NCI-H226 (cell line): ENCODE results near the gene WRAP73.
A peak's percentile ranks its signal among the peaks of the same experiment; 100 is the strongest.

Source experiments
- DNase-seq: peaks from one replicate; pipeline ENCODE4 v3.0.0-alpha.2; 2015

Gene WRAP73

GRCh38 chr1:3609769-3610526, 40.0 kb downstream of the WRAP73 start:
- no peak for DNase-seq

GRCh38 chr1:3609016-3609768, 40.7 kb downstream of the WRAP73 start:
- no peak for DNase-seq

DNA sequence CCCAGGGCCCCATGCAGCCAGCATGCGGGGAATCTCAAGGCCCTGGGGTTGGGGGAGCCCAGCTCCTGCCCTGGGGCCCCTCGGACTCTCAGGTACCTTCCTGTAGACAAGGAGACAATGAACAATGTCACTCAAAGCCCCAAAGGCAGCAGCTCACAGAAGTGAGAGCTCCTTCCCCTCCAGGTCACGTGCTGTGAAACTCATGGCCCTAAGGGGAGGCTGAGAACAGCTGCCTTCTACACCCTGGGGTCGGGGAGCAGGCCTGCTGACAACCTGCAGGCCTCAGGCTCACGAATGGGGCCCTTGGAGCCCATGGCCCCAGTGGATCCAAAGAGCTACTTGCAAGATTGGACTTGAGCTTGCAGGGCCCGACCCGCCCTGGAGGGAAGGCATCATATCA, 41.7 kb downstream of the WRAP73 start:
- DNase-seq, result no peak

- DNase-seq, result no peak
Measured at GRCh38 chr1:3607703-3608065, 42.2 kb downstream of the WRAP73 start.

DNA sequence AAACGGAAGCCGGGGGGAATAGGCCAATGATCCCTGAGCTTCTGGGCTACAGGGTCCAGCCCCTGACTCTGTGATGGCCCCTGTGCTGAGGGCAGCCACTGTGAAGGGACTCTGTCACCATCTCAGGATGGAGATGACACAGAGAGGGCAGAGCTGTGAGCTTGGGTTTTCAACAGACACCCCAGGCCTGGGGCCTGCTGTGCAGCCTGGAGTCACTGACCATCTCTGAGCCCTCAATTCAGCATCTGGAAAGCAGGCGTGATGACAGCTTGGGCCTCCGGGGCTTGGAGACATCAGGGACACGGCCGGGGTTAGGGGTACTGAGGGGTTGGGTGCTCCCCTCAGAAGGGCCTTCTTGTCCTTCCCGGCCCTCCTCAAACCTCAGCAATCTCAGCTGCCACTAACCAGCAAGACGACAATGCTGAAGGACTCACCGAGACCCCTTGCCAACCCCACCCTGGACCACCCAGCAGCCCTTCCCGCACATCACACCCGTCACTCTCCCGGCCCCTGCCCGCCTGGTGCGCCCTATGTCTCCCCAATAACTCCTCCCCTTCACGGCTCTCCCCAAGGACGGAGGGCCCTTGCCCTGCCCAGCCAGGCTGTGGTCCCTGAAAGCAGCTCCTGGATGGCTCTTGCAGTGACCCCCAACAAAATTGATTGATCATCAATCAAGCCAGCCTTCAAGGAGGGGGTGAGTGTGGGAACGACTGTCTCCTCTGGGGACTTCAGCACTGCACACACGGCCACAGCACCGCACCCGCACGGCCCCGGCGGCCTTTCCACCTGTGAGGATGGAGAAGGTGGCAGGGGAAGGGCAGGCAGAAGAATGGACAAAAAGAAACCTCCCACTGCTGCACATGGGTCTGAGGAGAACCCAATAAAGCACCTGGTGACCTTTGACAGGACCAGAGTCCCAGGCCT, 42.9 kb downstream of the WRAP73 start:
- no peak for DNase-seq

- no peak for DNase-seq
Measured at GRCh38 chr1:3604997-3605823, 44.7 kb downstream of the WRAP73 start.

DNA sequence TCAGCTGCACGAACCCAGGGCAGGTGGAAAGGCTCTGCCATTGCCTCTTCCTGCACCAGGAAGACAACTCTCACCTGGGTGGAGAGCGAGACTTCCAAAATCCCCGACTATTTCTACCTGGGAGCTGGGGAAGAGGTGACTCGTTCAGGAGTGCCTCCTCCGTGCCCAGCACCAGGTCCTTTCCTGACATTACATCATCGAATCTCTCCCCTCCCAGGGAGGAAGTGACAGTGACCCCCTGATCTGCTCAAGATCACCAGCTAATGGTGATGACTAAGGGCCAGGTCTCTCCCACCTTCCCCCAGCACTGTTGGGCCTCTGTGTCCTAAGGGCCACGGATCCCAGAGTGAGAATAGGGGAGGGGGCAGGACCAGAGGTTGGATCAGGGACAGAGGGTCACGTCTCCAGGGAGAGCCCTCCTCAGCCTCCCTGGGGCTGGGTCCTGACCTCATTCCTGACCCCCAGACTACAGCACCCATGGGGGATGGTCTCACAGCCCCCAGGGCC, 45.4 kb downstream of the WRAP73 start:
- no peak for DNase-seq

DNA sequence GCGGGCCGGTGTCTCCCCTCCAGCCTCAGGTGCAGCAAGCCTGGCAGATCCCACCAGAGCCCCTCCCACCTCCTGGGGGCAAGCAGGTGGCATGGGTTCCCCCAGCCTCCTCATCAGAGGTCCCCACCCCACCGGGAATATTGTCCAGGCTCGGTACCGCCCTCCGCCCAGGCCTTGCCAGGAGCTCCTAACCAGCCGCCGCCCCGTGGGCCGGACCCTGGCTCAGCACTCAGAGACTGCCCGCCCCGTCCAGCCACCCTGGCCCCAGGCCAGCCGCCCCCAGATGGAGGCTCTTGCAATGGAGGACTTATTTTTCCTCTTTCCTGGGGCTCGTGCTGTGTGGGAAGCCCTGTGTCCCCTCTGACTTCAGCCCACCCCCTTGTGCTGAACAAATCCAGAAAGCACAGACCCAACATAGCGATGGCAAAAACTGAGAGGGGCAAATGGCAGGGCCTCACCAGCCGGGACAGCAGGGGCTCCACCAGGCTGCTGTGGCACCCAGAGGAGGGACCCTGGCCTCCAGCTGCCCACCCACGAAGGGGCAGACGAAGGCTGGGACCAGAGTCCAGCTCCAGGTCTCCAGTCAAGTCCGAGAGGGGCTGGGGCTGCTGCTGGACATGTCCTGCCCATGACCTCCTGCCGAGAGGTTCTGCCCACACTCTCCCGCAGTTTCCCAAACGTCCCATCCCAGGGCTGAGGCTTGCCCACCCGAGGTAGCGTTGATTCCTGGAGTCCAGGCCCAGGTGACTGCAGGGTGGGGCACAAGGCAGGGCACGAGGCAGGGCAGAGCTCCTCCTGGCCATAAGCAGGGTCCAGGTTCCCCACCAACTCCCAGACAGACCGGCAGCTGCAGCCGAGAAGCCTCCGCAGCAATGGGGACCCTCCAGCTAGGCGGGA, 46.1 kb downstream of the WRAP73 start:
- no peak for DNase-seq

DNA sequence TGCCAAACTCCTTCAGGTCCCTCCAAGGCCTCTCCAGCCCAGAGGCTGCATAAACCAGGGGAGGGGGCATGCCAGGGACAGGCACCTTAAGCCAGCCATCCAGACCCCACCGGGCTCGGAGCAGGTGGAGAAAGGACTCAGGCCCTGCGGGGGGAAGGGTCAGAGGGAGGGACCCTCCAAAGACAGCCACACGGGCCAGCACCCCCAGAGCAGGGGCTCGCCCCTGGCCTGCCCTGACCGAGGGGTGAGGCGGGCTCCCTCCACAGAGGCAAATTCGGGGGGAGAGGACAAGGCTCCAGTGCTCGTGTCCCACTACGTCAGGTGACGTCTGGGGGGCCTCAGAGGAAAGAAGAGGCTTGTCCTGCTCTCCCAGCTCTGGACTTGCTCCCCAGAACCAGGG, 46.7 kb downstream of the WRAP73 start:
- DNase-seq, result no peak

GRCh38 chr1:3602375-3602774, 47.5 kb downstream of the WRAP73 start:
- DNase-seq, result no peak

DNA sequence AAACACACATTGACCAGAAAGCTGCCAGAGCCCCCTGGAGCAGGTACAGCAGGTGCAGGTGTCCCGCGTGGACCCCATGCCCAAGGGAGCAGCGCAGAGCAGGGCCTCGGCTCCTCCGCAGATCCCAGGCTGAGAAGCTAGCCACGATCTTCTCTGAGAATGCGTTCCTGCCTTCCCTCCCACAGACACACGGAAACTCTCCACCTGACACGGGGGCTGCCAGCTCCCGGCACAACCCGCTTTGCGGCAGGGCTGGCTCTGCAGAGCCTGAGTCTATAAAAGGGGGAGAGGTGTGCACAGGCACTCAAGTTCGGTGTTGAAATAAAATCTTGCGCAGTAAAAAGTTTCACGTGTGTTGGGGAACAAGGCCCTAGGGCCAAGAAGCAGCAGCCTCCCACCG, 48.2 kb downstream of the WRAP73 start:
- no peak for DNase-seq

- DNase-seq, result no peak
Measured at GRCh38 chr1:3600354-3600753, 49.5 kb downstream of the WRAP73 start.

DNA sequence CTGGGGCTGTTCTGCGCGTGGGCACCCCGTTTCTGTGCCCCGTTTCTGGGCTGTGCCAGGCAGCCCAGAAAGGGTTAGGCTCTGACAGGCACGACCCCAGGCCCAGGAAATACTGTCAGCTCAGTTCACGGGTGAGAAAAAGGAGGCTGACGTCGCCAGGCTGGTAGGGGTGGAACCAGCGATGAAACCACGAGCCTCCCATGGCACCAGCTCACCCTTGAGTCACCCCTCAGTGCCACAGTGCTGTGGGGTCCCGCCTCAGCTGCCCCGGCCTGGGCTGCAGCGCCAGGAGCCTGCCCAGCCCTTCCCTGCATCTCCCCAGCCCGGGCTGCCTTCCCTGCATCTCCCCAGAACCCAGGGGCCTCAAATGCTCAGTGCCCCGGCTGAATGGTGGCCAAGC, 50.1 kb downstream of the WRAP73 start:
- DNase-seq, result peak; percentile 35

GRCh38 chr1:3599286-3599811, 50.6 kb downstream of the WRAP73 start:
- DNase-seq, result no peak

- DNase-seq, result no peak
Measured at GRCh38 chr1:3598522-3599285, 51.2 kb downstream of the WRAP73 start.

- DNase-seq, result no peak
Measured at GRCh38 chr1:3598051-3598491, 51.8 kb downstream of the WRAP73 start.

DNA sequence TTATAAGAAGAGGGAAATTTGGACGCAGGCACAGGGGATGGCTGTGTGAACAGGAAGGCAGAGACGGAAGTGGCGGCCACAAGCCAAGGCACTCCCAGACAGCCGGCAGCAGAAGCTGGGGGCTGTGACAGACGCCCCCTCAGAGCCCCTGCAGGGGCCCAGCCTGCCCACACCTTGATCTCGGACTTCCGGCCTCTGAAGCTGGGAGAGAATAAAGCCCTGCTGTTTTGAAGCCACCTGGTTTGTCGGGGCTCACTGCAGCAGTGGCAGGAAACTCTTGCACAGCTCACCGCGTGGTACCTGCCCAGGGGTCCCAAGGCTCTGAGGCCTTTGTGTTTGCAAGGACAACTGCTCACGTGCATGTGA, 52.3 kb downstream of the WRAP73 start:
- no peak for DNase-seq

DNA sequence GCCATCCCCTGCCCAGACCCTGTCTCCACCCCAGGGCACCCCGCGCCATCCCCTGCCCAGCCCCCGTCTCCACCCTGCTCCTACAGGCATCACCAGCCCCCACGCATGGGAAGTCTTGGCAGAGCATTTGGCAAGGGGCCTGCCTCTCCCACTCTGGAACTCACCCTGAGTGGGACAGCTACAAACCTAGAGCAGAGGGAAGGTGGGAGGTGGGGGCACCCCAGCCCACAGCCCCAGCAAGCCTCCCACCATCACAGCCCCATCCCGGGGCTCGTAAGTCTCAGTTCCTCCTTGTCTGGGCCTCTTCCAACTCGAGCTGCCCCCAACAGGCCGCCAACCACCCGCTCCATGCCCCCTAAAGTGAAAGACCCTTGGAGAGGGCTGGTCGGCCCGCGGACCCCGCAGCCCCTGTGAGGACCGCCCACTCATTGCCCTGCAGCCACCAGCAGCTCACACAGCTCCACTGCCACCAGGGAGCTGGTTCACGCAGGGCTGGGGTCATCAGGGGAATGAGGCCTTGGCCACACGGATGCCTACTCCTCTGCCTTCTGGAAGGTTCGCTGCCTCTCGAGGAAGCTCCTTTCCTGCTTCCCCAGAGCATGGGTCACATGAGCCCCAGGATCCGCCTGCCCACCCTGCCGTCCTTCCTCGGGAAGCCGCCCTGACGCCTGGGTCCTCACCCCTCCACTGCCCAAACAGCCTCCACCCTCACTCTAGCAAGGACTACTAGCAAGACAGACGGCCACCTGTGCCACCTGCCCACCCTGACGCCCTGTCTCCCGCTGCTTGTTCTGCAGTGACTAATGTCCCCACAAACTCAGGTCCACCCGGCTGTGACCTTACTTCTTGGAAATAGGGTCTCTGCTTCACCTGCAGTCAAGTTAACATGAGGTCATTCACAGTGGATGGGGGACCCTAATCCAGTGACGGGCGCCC, 53.0 kb downstream of the WRAP73 start:
- no peak for DNase-seq

GRCh38 chr1:3595949-3596348, 54.0 kb downstream of the WRAP73 start:
- DNase-seq, result no peak
